ENCODE data around the gene USO1.

DNA sequence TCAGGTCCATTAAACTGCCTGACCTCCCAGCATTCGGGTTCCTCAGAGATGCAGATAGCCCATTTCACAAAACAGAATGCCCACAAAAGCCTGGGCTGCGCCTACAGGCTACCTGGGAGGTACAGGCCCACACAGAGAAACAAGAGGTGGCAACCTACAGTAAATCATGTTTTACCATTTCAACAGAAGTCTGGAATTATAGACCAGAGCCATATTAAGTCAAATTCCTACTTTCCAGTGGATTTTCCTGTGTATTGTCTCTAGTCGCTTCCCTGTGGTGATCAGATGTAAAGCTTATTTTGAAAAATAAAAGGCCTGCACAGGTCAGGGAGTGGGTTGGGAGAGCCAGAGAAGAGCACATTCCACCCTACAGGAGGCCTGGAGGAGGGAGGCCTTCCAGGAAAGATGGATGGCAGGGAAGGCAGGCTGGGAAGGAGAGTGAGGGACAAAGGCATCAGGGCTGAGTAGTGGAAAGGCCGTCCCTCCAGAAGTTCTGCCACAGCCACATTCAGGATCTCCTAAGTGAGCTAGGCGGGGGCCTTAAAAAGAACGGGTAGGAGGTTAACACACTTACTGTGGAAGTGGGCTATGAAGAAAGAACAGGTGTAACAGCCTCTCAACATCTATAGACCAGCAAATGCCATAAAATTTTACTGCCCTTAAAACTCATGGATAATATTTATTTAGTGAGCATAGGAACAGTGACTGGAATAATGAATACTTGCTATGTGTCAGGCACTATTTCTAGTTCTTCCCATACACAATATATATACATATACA is 19.0 kb upstream of the USO1 start:
- TF ChIP-seq, protein P1, sequence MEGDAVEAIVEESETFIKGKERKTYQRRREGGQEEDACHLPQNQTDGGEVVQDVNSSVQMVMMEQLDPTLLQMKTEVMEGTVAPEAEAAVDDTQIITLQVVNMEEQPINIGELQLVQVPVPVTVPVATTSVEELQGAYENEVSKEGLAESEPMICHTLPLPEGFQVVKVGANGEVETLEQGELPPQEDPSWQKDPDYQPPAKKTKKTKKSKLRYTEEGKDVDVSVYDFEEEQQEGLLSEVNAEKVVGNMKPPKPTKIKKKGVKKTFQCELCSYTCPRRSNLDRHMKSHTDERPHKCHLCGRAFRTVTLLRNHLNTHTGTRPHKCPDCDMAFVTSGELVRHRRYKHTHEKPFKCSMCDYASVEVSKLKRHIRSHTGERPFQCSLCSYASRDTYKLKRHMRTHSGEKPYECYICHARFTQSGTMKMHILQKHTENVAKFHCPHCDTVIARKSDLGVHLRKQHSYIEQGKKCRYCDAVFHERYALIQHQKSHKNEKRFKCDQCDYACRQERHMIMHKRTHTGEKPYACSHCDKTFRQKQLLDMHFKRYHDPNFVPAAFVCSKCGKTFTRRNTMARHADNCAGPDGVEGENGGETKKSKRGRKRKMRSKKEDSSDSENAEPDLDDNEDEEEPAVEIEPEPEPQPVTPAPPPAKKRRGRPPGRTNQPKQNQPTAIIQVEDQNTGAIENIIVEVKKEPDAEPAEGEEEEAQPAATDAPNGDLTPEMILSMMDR (IDR thresholded peaks at IDR 0.05; ENCODE audit: low read depth, low read length): no peak
- TF ChIP-seq, protein P2, sequence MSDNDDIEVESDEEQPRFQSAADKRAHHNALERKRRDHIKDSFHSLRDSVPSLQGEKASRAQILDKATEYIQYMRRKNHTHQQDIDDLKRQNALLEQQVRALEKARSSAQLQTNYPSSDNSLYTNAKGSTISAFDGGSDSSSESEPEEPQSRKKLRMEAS (IDR thresholded peaks at IDR 0.05; ENCODE audit: low read depth, low read length): no peak
- TF ChIP-seq POLR2A (IDR thresholded peaks at IDR 0.05; ENCODE audit: extremely low read depth, insufficient read length) (no peak), MYC (IDR thresholded peaks at IDR 0.05; ENCODE audit: low read depth, low read length) (no peak)
